Measurements from ENCODE around the gene WDR17. TPM values are rescaled to one million over a fixed set of nuclear protein-coding genes. Genes with fewer than 3 reads are reported as not detected.

The WDR17 gene
- total and polyA plus RNA-seq, 2 of the 13 experiments (the other 11 are each of a cell fraction or from before 2014, with no cell fraction given): not detected

- WGBS (ENCODE audit: low lambda C conversion rate): 53% methylated on average over 5 of the region's 5 CpGs
- CTCF ChIA-PET (ENCODE audit: low intra/inter-chr PET ratio, low total read pairs): no interaction called here
- in situ Hi-C loops (cut with HindIII; ENCODE audit: extremely low pct_ligation_motif_present, low pct_unique_long_range_greater_than_20kb): no loop called here
These were observed 142.2 kb downstream of the WDR17 start for GRCh38 chr4:176207839-176208238.

GRCh38 chr4:176209535-176209934 is 143.9 kb downstream of the WDR17 start:
- Histone ChIP-seq H3K9ac (ENCODE audit: insufficient read depth, low read depth, low read length) (no peak overlapping the region), H3K27ac (ENCODE audit: extremely low read length, insufficient read depth, low read length) (no peak overlapping the region), H3K4me3 (replicated peaks in 1 of 3; ENCODE audit: insufficient read depth in 1 of 3, low read depth in 2 of 3, low read length in 3 of 3) (no peak overlapping the region), H3K4me2 (ENCODE audit: low read depth, low read length) (no peak overlapping the region), H3K79me2 (ENCODE audit: insufficient read depth, low read length) (no peaks in the 10 kb centered on the region), H2AFZ (ENCODE audit: low read length) (no peak overlapping the region), H3K27me3 (ENCODE audit: control insufficient read depth in 1 of 2, insufficient read depth in 2 of 2, low read length in 2 of 2) (no peaks in the 10 kb centered on the region; a peak in 1 of 5 replicates), H3K4me1 (ENCODE audit: insufficient read depth, low read length) (no peaks in the 10 kb centered on the region), H3K9me3 (ENCODE audit: low read length) (no peaks in the 10 kb centered on the region), H3K36me3 (replicated peaks in 1 of 2; ENCODE audit: control insufficient read depth in 1 of 2, insufficient read depth in 2 of 2, low read length in 2 of 2) (no peaks in the 10 kb centered on the region), H4K20me1 (ENCODE audit: insufficient read depth, low read length) (no peaks in the 10 kb centered on the region)
- ATAC-seq (no peak), FAIRE-seq (no peak), DNase-seq (ENCODE audit: low spot score) (no peak)
- CTCF ChIA-PET (ENCODE audit: low intra/inter-chr PET ratio, low total read pairs): no interaction called here
- POLR2A ChIA-PET: no interaction called here
- intact Hi-C loops (cut with micrococcal nuclease; ENCODE audit: unreplicated experiment) (no loop called here), in situ Hi-C loops (cut with HindIII; ENCODE audit: extremely low pct_ligation_motif_present, low pct_unique_long_range_greater_than_20kb) (no loop called here)
- no TSS peak for BruUV-seq (replicated peaks)
- 18% methylated on average over 4 of the region's 4 CpGs for WGBS (ENCODE audit: low lambda C conversion rate)
- no peak for TF ChIP-seq PHF21A (CRISPR knock-in tag; IDR thresholded peaks at IDR 0.05)
- TF ChIP-seq ZNF225 (CRISPR knock-in tag; IDR thresholded peaks at IDR 0.05): no peak
- TF ChIP-seq ZBTB4 (CRISPR knock-in tag; IDR thresholded peaks at IDR 0.05; ENCODE audit: borderline replicate concordance): no peak
- no peak for TF ChIP-seq ZSCAN20 (CRISPR knock-in tag; IDR thresholded peaks at IDR 0.05; ENCODE audit: borderline replicate concordance)
- no peak for TF ChIP-seq ZMYM3 (CRISPR knock-in tag; IDR thresholded peaks at IDR 0.05)
- no peak for TF ChIP-seq KDM5A (IDR thresholded peaks at IDR 0.05; ENCODE audit: borderline replicate concordance, low read length)
- no peak for TF ChIP-seq MYPOP (CRISPR knock-in tag; IDR thresholded peaks at IDR 0.05)
- TF ChIP-seq ZFP36 (IDR thresholded peaks at IDR 0.05; ENCODE audit: borderline replicate concordance, low read depth, low read length, partially characterized antibody): no peak
- TF ChIP-seq ZNF710 (CRISPR knock-in tag; IDR thresholded peaks at IDR 0.05; ENCODE audit: borderline replicate concordance): no peak

More at GRCh38 chr4:176207839-176208238, 142.2 kb downstream of the WDR17 start:
- H3K9ac ChIP-seq (ENCODE audit: insufficient read depth, low read depth, low read length): no peak overlapping the region
- no peaks in the 10 kb centered on the region; a peak in 1 of 5 replicates for H3K27me3 ChIP-seq (ENCODE audit: control insufficient read depth in 1 of 2, insufficient read depth in 2 of 2, low read length in 2 of 2)
- BruUV-seq (replicated peaks): no TSS peak
- FAIRE-seq: no peak
- no peak overlapping the region for H3K4me2 ChIP-seq (ENCODE audit: low read depth, low read length)
- no peaks in the 10 kb centered on the region for H3K4me1 ChIP-seq (ENCODE audit: insufficient read depth, low read length)
- intact Hi-C loops (cut with micrococcal nuclease; ENCODE audit: unreplicated experiment): no loop called here
- no peaks in the 10 kb centered on the region for H4K20me1 ChIP-seq (ENCODE audit: insufficient read depth, low read length)
- no peak for TF ChIP-seq IKZF1 (IDR thresholded peaks at IDR 0.05)
- TF ChIP-seq SMAD9 (CRISPR knock-in tag; IDR thresholded peaks at IDR 0.05): no peak
- TF ChIP-seq DMAP1 (CRISPR knock-in tag; IDR thresholded peaks at IDR 0.05): no peak
- H3K4me3 ChIP-seq (replicated peaks in 1 of 3; ENCODE audit: insufficient read depth in 1 of 3, low read depth in 2 of 3, low read length in 3 of 3): no peak overlapping the region
- no peak for ATAC-seq
- no peak overlapping the region for H2AFZ ChIP-seq (ENCODE audit: low read length)
- POLR2A ChIA-PET: no interaction called here
- DNase-seq (ENCODE audit: low spot score): no peak
- no peaks in the 10 kb centered on the region for H3K36me3 ChIP-seq (replicated peaks in 1 of 2; ENCODE audit: control insufficient read depth in 1 of 2, insufficient read depth in 2 of 2, low read length in 2 of 2)
- no peaks in the 10 kb centered on the region for H3K9me3 ChIP-seq (ENCODE audit: low read length)
- no peaks in the 10 kb centered on the region for H3K79me2 ChIP-seq (ENCODE audit: insufficient read depth, low read length)
- H3K27ac ChIP-seq (ENCODE audit: extremely low read length, insufficient read depth, low read length): no peak overlapping the region
